ENCODE data around the gene DBF4.
"Not testable (repeated sequence)": the region's sequence is repeated elsewhere in the genome, so short reads cannot be mapped to it uniquely, and the experiment has no call there.

The DBF4 gene

GRCh38 chr7:87876040-87876868, at the start of gene DBF4, which contains the start of gene SLC25A40:
Gene DBF4, plus strand, starts transcription at chr7:87876493. Its CDS starts 240 bp downstream, at chr7:87876733.
Gene SLC25A40, minus strand, starts transcription at chr7:87876360. Its CDS starts 17,633 bp downstream, at chr7:87858727.
- DNase-seq (ENCODE audit: low spot score), result peak; percentile 100

GRCh38 chr7:87828383-87828782, 47.9 kb upstream of the DBF4 start:
- not testable (repeated sequence) for DNase-seq (ENCODE audit: low spot score)

GRCh38 chr7:87831097-87831496, 45.2 kb upstream of the DBF4 start:
- no peak for DNase-seq (ENCODE audit: low spot score)

GRCh38 chr7:87833130-87833529, 43.2 kb upstream of the DBF4 start:
- no peak for DNase-seq (ENCODE audit: low spot score)

GRCh38 chr7:87837597-87837996, 38.7 kb upstream of the DBF4 start:
- no peak for DNase-seq (ENCODE audit: low spot score)

GRCh38 chr7:87850836-87851593, 25.3 kb upstream of the DBF4 start:
- DNase-seq (ENCODE audit: low spot score), result no peak

GRCh38 chr7:87852306-87852705, 24.0 kb upstream of the DBF4 start:
- no peak for DNase-seq (ENCODE audit: low spot score)

- no peak for DNase-seq (ENCODE audit: low spot score)
Measured at GRCh38 chr7:87853237-87853864, 22.9 kb upstream of the DBF4 start.

- DNase-seq (ENCODE audit: low spot score), result no peak
Measured at GRCh38 chr7:87858417-87859100, 17.7 kb upstream of the DBF4 start.

- DNase-seq (ENCODE audit: low spot score), result no peak
Measured at GRCh38 chr7:87866089-87866488, 10.2 kb upstream of the DBF4 start.

GRCh38 chr7:87866533-87866932, 9.8 kb upstream of the DBF4 start:
- not testable (repeated sequence) for DNase-seq (ENCODE audit: low spot score)

- no peak for DNase-seq (ENCODE audit: low spot score)
Measured at GRCh38 chr7:87870471-87870870, 5.8 kb upstream of the DBF4 start.

GRCh38 chr7:87872346-87872745, 3.9 kb upstream of the DBF4 start:
- no peak for DNase-seq (ENCODE audit: low spot score)

GRCh38 chr7:87873328-87873727, 3.0 kb upstream of the DBF4 start:
- not testable (repeated sequence) for DNase-seq (ENCODE audit: low spot score)

- no peak for DNase-seq (ENCODE audit: low spot score)
Measured at GRCh38 chr7:87874066-87874465, 2.2 kb upstream of the DBF4 start.

- peak; percentile 53 for DNase-seq (ENCODE audit: low spot score)
Measured at GRCh38 chr7:87875151-87876039, 898 bp upstream of the DBF4 start.

GRCh38 chr7:87876869-87877234, 559 bp downstream of the DBF4 start:
- DNase-seq (ENCODE audit: low spot score), result peak; percentile 85

- DNase-seq (ENCODE audit: low spot score), result peak; percentile 15
Measured at GRCh38 chr7:87877366-87878040, 1.2 kb downstream of the DBF4 start.

- DNase-seq (ENCODE audit: low spot score), result peak; percentile 20
Measured at GRCh38 chr7:87878208-87878735, 2.0 kb downstream of the DBF4 start.

Data from SW480 (cell line).